Posterior vena cava (tissue), 2 donors: ENCODE results near the gene CAMTA1. TPM values are rescaled to one million over a fixed set of nuclear protein-coding genes. Genes with fewer than 3 reads are reported as not detected.
A peak's percentile ranks its signal among the peaks of the same experiment; 100 is the strongest.
"Not testable (repeated sequence)": the region's sequence is repeated elsewhere in the genome, so short reads cannot be mapped to it uniquely, and the experiment has no call there.

ENCODE experiments used
- DNase-seq: peaks from one replicate; pipeline ENCODE4 v3.0.0-alpha.2; 2020; ENCODE audit warnings: low spot score
- intact Hi-C, 2 donors: fragments of 100-400 bp; cut with DNase I; formaldehyde crosslinking; loops; one replicate each; pipeline versions ENCODE4 v1.14.1 to v1.14.2; 2022 to 2023
- total RNA-seq, 2 donors: library from RNA; stranded (reverse); fragmentation: NEBNext Ultra II Directional; extraction: Animal tissue kit (Norgen Biotek cat#: 25700); gene quantifications; one replicate each; pipeline ENCODE4 v1.2.1, GENCODE V29; 2021
- donor health status: DM: yes; HTN: yes; CAD: no.
- donor health status: DM: yes; HTN: yes; CAD: no.

CAMTA1 gene
- total RNA-seq, 2 donors from 2014 or later = 65.1 to 76.4 TPM

- intact Hi-C loops = loop anchor here in 1 of 2 donors (5.0 kb wide), 1 partner anchor 1716 kb away; no protein-coding TSS in a partner anchor
- DNase-seq = no peak
These were observed 906.3 kb downstream of the CAMTA1 start for GRCh38 chr1:7691576-7691975.

DNA sequence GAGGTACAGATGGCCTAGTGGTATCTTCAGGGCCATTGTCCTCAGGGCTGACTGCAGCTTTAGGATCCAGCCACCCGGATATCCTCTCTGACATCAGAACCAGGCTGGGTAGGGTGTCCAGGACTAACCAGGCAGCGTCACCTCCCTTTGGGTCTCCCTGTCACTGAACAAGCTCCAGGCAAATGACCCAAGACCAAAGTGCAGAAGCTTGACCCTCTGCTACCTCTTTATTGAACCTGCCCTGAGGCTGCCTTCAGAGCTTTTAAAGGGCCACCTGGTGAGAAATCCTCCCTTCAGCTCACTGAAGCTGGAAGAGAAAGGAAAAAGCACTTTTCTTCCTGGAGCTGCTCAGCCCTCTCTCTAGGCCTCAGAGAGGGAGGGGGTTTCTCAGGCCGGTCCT lies 906.8 kb downstream of the CAMTA1 start:
- intact Hi-C loops = loop anchor here in 1 of 2 donors (5.0 kb wide), 1 partner anchor 1715 kb away; no protein-coding TSS in a partner anchor

GRCh38 chr1:7693037-7693436 lies 907.8 kb downstream of the CAMTA1 start:
- intact Hi-C loops = loop anchor here in 1 of 2 donors (5.0 kb wide), 1 partner anchor 1714 kb away; no protein-coding TSS in a partner anchor
- DNase-seq = peak; percentile 13

More for the DNA sequence above, 906.8 kb downstream of the CAMTA1 start:
- peak; percentile 5 for DNase-seq

- DNase-seq = peak; percentile 30
- intact Hi-C loops = loop anchor here in 1 of 2 donors (5.0 kb wide), 1 partner anchor 1714 kb away; no protein-coding TSS in a partner anchor
These were observed 908.4 kb downstream of the CAMTA1 start for GRCh38 chr1:7693662-7694061.

DNA sequence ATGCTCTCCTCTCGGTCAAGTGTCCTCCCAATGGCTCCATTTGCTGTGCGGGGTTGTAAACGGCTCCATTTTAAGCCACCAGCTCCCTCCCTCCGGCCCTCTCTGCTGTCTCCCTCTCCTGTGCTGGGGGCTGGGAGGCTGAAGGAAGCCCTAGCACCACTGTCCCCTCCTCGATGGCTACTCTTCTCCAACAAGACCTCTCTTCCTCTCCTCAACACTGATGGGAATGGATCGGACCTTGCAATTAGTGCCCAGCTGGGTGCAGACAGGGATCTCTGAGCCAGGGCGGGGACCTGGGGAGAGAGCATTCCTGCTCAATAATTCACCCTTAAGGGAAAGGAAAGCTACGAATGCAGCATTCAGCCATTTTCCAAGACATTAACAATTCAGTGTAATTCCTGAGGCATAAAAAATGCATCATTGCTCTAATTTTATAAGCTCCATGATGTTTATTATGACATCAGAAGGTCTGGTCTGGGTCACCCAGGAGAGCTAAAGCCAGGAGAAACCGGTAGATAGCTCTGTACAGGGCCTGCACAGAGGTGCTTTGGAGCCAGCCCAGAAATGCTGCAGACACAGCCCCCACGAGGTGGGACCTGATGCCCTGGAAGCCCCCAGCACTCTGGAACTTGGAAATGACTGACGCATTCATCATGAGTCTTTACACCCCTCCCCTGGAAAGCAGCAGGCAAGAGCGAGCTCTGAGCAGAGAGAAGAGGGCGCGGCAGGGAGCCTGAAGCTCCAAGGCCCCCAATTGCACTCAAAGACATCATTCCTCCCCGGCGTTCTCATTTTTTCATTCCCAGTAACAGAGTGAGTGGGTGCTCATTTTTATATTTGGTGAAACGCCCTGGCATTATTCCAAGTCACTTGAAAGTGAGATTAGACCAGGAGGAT lies 909.6 kb downstream of the CAMTA1 start:
- peak; percentile 42 for DNase-seq
- intact Hi-C loops = loop anchor here in 1 of 2 donors (5.0 kb wide), 1 partner anchor 1712 kb away; no protein-coding TSS in a partner anchor

GRCh38 chr1:7695497-7696117 lies 910.4 kb downstream of the CAMTA1 start:
- DNase-seq = peak; percentile 38
- intact Hi-C loops = no loop called here

GRCh38 chr1:7698641-7699040 lies 913.4 kb downstream of the CAMTA1 start:
- DNase-seq = no peak
- intact Hi-C loops = no loop called here

GRCh38 chr1:7702365-7702764 lies 917.1 kb downstream of the CAMTA1 start:
- intact Hi-C loops = no loop called here

DNA sequence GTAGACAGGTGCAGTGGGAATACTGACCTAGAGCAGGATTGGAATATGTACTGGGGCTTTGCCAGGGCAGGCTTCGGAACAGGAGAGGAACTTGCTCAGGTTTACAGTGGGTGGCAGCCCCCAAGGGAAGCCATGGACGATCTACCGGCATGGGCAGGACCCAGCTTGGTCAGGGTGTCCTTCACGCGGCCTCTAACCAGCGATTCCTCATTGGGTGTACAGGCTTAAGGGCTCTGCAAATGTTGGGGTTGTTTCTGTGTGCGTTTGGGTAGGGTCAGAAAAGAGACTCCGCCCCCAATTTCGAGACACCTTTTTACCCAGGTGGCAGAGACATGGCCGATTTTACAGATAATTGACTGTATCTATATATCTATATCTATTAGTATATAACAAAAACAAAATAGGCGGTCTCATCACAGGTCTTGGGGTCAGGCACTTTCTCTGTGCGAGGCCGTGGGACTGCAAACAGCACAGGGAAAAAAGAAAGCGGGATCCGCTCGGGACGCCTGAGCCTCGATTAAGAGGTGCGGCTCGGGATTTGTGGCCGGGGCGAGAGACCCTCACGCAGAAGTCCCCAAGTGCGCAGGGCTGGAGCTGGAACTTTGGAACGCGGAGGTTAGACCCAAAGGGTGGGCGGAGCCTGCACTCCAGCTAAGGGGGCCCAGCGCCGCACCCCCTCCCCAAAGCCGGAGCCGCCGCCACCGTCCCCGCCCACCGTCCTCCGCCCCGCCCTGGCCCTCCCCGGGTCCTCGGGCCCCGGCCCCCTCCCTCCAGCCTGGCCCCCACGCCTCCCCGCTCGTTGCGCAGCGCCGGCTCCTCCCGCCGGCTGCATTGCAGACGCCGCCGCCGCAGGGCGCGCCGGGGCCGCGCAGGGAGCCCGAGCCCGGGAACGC lies 918.3 kb downstream of the CAMTA1 start:
- intact Hi-C loops = no loop called here
- no peak for DNase-seq

More at GRCh38 chr1:7702365-7702764, 917.1 kb downstream of the CAMTA1 start:
- no peak for DNase-seq

DNA sequence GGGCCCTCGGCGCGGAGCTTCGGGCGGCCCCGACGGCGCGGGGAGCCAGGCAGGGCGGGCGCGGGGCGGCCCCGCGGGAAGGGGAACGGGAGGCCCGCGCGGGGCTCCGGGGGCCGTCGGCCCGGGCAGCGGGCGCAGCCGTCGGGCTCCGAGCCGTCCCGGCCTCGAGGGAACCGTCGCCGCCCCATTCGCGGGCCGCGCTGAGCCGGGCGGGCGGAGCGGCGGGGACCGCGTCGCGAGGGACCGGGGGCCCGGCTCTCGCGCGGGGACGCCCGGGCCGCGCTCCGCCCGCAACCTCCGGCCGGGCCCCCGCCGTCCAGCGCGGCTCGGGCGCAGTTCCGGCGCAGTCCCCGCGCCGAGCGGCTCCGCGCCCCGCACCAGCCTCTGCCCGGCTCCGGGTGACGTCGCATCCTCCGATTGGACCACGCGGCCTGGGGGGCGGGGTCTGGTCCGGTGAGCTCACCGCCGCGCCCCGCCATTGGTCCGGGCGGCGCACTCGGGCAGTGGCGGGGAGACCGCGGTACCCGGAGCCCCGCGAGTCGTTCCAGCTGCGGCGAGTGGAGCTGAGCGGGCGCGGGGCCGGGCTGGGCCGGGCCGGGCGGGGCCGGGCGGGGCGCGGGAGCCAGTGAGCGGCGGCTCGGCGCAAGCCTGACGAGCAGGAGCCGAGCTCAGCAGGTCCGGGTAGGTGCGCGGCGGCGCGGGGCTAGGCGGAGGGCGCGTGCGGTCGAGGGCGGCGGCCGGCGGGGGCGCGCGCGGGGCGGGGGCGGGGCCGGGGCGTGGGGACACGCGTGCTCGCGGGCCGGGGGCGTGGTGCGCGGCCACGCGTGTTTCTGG lies 919.2 kb downstream of the CAMTA1 start:
- peak; percentile 97 for DNase-seq
- intact Hi-C loops = loop anchor here in 1 of 2 donors (5.0 kb wide), 1 partner anchor 37 kb away; no protein-coding TSS in a partner anchor

GRCh38 chr1:7705048-7705907 lies 920.0 kb downstream of the CAMTA1 start:
- no peak for DNase-seq

DNA sequence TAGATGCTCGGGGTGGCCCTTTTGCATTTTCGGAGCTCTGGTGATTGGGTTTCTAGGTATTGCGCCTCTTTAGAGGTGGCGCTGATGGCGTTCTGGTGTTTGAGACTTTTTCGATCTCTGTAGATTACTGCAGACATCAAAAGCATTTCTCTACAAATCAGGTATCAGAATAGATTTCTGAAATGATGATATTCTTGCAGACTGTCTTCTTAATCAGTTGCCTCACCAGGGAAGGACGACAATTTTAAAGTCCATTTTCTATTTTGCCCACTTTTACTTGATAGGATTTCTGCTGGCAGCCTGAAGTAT lies 920.6 kb downstream of the CAMTA1 start:
- no peak for DNase-seq
- intact Hi-C loops = loop anchor here in 1 of 2 donors (5.0 kb wide), 1 partner anchor 39 kb away; no protein-coding TSS in a partner anchor

More at GRCh38 chr1:7705048-7705907, 920.0 kb downstream of the CAMTA1 start:
- intact Hi-C loops = loop anchor here in 1 of 2 donors (5.0 kb wide), 1 partner anchor 38 kb away; no protein-coding TSS in a partner anchor

GRCh38 chr1:7707527-7707926 lies 922.3 kb downstream of the CAMTA1 start:
- DNase-seq = no peak
- intact Hi-C loops = loop anchor here in 1 of 2 donors (5.0 kb wide), 1 partner anchor 40 kb away; no protein-coding TSS in a partner anchor

GRCh38 chr1:7708065-7708464 lies 922.8 kb downstream of the CAMTA1 start:
- intact Hi-C loops = loop anchor here in 1 of 2 donors (5.0 kb wide), 1 partner anchor 41 kb away; no protein-coding TSS in a partner anchor
- not testable (repeated sequence) for DNase-seq

- intact Hi-C loops = no loop called here
- no peak for DNase-seq
These were observed 925.6 kb downstream of the CAMTA1 start for GRCh38 chr1:7710859-7711258.

DNA sequence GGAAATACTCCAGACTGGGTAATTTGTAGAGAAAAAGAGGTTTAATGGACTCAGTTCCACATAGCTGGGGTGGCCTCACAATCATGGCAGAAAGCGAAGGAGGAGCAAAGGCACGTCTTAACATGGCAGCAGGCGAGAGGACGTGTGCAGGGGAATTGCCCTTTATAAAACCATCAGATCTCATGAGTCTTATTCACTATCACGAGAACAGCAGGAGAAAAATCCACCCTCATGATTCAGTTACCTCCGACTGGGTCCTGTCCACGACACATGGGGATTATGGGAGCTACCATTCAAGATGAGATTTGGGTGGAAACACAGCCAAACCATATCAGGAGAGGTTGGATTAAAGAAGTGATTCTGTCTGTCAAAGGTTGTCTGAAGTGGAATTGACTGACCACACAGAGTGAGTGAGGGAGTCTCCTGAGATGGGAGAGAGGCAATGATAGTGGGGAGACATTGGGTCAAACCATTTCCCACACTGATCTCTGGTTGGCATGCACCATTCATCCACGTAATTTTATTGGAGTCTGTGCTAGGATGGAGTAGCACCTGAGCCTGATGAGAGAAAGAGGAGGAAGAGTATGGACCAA lies 927.6 kb downstream of the CAMTA1 start:
- no peak for DNase-seq
- intact Hi-C loops = no loop called here

DNA sequence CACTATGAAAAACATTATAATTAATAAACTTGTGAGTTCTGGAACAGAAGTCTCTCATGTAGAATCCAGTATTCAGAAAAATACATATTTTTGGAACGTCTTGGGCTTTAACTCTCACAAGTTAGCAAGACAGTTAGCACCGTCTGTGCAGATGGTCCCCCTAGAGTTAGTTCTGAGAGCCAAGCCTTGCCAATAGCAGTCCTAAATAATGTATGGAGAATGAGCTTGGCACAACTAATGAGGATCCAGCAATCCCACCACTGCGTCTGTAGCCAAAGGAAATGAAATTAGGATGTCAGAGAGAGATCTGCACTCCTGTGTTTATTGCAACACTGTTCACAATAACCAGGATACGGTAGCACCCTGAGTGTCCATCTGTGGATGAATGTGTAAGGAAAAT lies 931.3 kb downstream of the CAMTA1 start:
- intact Hi-C loops = no loop called here
- DNase-seq = no peak
